HG02798 (cell line): ENCODE data around the gene YKT6.
"Not testable (repeated sequence)": the region's sequence is repeated elsewhere in the genome, so short reads cannot be mapped to it uniquely, and the experiment has no call there.

ENCODE experiments used
- ATAC-seq: cut with Tn5 transposase; IDR thresholded peaks from one replicate; pipeline ENCODE4 v1.9.1; 2021; ENCODE audit warnings: mild to moderate bottlenecking; ENCODE audit not compliant: unreplicated experiment, poor library complexity

The YKT6 gene

DNA sequence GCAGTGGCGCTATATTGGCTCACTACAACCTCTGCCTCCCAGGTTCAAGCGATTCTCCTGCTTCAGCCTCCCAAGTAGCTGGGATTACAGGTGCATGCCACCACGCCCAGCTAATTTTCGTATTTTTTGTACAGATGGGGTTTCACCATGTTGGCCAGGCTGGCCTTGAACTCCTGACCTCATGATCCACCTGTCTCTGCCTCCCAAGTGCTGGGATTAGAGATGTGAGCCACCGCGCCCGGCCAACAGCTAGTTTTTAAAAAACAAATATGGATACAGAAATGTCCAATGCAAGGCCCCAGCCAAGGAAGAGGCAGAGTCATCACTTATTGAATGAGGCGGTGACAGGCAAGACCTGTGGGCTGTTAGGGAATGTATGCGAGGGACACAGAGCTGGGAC is 28.9 kb upstream of the YKT6 start:
- not testable (repeated sequence) for ATAC-seq

DNA sequence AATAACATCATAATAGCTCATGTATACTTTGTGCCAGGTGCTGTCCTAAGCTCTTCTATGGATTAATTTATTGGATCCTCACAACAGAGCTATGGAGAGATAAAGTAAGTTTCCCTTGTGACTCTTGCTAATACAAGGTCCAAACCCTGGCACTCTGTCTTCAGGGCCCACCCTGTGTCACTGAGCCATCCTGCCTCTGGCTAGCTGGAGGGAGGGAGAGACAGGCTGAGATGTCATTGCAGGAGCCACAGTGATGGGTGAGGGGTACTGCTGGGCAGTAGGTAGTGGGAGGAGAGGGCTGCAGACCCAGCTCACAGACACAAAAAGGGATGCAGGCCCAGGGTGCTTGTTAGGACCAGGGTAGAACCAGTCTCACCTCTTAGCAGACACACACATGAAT is 28.4 kb upstream of the YKT6 start:
- ATAC-seq = no peak

DNA sequence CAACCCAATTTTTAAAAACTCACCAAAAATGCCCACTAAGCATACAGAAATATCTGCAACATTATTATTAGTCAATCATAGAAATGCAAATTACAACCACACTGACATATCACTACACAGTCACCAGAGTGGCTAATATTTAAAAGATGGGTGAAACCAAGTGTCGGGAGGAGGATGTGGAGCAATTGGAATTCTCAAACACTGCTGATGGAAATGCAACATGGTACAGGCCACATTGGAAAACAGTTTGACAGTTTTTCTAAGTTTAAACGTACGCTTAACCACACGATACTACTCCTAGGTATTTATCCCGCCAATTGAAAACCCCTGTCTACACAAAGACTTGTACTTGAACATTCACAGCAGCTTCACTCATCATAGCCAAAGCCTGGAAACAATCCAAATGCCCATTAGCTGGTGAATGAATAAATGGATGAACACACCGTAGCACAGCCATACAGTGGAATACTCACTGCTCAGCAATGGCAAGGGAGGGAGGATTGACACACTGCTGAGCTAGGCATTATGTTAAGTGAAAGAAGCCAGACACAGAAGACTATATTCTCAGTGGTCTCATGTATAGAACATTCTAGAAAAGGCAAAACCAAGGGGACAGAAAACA is 27.9 kb upstream of the YKT6 start:
- ATAC-seq = no peak

DNA sequence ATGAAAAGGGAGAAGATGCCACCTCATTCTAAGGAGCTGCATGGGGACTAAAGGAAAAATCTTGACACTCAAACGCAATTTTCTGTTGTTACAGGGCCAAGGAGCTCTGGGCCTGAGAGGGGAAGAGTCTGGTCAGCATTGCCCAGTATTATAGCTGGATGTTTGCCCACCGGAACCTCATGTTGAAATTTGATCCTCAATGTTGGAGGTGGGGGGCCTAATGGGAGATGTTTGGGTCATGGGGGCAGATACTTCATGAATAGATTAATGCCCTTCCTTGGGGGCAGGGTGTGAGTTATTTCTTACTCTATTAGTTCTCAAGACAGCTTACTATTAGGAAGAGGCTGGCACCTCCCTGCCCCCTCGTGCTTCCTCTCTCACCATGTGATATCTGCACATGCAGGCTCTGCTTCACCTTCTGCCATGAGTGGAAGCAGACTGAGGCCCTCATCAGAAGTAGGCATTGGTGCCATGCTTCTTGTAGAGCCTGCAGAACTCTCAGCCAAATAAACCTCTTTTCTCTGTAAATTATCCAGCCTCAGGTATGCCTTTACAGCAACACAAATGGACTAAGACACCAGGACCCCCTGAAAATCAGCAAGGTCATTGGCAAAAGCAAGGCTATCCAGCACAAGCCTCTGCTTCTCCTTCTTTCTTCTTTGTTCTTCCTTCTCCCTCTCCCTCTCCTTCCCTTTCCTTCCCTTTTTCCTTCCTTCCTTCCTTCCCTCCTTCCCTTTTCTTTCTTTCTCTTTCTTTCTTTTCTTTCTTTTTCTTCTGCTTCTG is 26.7 kb upstream of the YKT6 start:
- no peak for ATAC-seq

DNA sequence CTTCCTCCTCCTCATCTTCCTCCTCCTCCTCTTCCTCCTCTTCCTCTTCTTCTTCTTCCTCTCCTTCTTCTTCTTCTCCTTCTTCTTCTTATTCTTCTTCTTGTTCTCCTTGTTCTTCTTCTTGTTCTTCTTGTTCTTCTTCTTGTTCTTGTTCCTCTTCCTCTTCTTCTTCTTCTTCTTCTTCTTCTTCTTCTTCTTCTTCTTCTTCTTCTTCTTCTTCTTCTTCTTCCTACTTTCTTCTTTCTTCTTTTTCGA is 26.2 kb upstream of the YKT6 start:
- ATAC-seq = not testable (repeated sequence)

DNA sequence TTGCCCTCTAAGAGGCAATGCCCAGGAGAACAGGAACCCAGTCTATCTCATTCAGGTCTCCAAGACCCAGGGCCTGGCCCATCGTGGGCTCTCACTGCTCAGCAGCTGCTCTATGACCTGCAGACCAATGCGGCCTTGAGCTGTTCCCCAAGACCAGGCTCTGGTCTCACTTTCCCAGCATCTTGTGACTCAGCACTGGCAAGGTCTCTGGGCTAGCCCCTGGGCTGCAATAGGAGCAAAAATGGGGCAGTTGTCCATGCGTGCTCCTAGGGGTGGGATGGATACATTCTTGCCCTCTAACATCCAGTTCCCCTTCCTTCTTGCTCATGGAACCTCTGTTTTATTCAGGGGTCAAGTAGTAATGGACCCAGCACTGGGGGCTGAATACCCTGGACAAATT is 25.0 kb upstream of the YKT6 start:
- no peak for ATAC-seq

DNA sequence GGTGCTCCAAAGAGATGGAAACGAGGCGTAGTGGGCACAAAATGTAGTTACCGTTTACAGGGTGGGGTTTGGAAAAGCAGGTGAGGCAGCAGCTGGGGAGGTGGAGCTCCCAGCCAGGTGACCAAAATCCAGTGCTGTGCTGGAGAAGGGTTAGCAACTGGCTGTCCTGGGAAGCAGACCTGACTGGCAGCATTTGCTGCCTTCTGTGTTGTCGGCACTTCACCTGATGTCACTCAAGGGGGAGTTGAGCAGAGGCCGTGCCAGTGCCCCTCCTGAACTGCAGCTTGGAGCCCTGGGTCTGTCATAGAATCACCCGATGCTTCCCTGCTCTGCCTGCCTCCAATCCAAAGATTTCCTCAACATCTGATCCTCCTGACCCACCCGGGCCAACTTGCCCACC is 24.3 kb upstream of the YKT6 start:
- ATAC-seq = no peak

DNA sequence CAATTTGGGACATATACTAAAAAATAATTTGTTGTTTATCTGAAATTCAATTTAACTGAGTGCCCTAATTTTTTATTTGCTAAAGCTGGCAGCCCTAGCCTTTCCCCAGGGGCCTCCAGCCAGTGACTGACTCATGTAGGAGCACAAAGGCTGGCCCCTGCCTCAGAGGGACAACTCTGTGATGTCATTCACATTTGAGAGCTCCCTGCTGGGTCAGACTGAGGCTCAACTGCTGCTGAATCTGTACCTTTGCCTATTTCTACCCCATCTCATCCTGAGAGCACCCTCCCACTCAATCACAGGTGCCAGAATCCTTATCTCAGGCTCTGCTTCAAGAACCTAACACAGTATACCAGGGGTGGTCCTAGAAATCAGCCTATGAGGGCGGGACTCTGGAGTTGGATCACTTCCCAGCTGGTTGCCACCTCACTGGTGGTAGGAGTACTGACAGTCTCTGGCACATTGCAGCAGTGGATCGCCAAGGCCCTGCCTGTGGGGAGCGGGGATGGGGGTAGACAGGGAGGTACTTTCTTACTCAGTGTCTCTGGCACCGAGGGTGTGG is 23.1 kb upstream of the YKT6 start:
- ATAC-seq = no peak

DNA sequence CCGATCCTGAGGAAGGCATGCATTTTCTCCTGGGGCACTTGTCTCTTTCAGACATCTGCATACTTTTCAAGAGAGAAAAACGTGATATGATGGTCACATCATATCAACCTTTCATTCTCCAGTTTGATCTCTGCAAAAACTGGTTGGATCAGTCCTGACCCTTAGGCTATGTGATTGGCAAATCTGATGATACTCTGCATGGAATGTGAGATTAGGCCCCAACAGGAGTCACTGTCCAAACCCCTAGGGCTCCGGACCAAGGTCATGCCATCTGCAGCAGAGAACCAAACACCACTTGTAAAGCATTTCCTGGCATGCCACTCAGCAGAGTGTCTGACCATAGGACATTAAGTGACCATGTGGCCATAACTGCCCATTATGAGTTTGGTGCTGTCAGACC is 20.1 kb upstream of the YKT6 start:
- ATAC-seq = no peak

DNA sequence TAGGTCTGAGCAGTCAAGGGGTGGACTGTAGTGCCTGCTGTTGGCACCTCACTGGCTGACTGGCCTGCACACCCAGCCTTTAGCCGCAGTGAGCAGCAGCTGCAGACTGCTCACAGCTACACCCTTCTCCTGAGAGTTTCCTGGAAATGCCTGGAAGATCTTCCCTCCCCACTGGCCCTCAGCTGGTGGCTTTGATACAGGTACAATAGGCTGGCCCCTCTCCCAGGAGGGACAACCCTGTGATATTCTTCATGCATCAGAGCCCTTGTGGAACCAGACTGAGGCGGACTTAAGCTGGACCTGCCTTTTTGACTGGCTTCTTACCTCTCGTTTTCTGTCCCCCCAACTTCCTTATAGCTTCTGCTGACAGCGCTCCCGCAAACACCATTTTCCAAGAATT is 18.0 kb upstream of the YKT6 start:
- ATAC-seq = no peak

DNA sequence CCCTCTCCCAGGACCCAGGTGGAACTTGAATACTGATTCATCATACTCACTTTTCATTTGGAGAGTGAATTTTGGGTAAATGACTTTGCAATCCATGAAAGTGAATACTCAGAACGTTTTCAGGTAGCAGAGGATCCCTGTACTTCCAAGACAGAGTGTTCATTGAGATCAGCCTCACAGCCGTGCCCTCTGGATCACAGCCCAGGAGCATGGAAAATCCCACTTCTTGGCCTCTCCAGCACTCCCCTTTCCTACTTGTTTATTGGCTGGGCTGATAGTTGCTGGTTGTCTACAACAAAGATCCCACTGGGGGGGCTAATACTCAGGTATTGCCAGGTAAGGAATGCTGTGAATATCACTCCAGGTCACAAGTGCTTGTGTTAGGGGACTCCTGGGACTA is 17.4 kb upstream of the YKT6 start:
- no peak for ATAC-seq

DNA sequence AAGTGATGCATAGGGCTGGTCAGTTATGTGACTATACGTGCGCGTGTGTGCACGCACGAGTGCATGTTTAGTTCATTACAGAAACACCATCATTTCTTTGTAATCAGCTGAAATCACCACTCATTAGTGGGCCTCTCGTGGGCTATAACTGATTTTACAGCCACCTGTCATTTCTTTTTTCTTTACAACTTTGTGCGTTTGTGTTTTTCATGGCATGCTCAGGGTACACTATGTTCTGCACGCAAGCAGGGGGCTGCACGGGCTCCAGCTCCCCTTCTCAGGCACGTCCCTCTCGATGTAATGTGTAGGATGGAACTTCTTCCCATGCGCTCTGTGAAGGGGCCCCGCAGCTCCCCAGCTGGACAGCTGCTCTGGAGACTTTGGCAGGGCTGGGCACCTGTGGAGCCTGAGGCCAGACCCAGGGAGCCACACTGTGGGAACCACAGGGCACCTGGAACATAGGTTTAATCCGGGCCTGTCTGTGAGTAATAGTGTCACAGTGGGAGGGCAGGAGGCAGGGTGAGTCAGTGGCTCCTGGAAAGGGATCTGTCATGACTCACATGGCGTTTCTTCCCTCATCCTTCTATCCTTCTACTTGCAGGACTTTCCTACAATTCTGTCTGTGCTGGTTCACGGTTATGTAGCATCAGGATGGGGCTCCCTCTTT is 16.4 kb upstream of the YKT6 start:
- no peak for ATAC-seq

DNA sequence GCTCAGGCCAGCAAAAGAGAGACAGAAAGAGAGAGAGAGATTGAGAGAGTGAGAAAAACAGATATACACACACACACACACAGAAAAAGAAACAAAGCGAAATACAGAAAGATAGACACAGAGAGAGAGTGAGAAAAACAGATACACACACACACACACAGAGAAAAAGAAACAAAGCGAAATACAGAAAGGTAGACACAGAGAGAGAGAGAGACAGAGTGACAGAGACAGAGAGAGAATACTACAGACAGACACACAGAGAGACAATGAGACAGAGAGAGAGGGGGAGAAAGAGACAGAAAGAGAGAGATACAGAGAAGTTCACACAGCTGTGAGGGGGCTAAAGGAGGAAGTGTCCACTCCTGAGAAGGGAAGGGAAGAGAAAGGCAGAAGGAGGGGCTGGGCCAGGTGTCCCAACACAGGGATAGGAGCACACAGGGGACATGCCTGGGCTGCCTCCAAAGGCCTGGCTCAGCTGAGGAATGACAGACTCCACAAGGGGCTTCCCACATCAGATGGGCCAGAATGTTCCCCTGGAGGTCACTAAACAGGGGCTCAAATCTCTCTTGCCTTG is 15.8 kb upstream of the YKT6 start:
- no peak for ATAC-seq

DNA sequence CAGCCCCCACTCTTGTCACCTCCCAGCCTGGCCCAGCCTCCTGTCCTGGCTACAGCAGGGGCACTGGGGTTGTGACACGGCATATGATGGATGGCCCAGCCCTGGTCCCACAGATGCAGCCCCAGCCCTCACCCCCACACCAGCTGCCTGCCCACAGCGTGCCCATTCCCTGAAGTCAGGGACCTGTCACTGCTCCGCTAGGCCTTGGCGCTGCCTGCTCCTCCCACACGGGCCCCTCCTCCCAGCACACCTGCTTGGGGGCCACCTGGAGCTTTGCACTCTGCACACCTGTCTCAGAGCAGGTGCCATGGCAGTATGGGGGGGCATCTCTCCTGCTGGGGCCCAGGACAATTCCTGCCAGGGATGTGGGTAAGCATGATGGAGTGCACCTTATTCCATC is 15.0 kb upstream of the YKT6 start:
- no peak for ATAC-seq

DNA sequence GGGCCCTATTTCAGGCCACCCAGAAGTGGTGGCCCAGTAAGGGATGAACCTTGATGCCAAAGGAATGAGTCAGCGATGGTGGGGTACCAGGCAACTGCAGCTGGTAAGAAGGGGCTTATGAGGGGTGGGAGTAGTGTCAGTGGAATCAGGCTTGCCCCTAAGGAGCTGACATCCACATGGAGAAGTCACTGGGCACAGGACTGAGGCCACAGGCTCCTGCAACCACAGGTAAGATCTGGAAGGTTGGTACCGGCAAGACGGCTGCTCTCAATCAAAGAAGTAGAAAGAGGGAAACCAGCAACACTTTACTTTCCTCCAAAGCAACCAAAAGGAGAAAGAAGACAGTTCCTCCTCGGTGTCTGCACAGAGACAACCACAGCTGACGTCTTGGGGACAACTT is 14.0 kb upstream of the YKT6 start:
- no peak for ATAC-seq

DNA sequence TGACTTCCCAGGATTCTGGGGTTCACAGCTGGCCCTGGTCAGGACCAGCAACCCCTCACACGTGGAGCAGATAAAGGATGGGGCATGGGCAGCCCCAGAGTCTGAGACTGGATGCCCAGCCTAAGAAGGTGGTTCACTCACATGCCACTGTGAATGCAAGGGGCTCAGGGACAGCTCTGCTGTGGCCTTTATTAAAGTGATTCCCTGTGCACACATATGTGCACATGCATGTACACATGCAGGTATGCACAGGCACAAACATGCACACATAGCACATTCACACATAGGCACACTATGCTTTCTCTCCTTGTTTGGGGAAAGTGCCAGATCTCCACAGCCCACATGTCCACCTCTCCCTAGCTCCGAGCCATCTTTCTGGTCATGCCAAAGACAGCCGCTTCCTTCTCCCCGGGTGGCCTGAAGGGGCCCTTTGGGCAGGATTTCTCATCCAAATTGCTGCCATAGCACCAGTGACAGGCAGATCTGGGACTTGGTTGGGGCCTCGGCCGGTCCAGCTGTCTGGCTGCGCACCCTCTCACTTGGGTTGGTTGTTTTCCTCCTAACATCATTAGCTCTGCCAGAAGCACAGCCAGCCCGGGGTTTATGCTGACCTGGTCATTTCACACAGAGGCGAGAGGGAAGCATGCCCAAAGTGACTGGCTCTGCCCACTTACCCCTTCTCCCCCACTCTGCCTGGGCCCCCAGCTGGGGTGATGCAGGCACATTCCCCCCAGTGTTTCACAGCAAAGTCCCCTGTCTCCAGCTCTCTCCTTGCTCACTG is 13.0 kb upstream of the YKT6 start:
- ATAC-seq = no peak

DNA sequence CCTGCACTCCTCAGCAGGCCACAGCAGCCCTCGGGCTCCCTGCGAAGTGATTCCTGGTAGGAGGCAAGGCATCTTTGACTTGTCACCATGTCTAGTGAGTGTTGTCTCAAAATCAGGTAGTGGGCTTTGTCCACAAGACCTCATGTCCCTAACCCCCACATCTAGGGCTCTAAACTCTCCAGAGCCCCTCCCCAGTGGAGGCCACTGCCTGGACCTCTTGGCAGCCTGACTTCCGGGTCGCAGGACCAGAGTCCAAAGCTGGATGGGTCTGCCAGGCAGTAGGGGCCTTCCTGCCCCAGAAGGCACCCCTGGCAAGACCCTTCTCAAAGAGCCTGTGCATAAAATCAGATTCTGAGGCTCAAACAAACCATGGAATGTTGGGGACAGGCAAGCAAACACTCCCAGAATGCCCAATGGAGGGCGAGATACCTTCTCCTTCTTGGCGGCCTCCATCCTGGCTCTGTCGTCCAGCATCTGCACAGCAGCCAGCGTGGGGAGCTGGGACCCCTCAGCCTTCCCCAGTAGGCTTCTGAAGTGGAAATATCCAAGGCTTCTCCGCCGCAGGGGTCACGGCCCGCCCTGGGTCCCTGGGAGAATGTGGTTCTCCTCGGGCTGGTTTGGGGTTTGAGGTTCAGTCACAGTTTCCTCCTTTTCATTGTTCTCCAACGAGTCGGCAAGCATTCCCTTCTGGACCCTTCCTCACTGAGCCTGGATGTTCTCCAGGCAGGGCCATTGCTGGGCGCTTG is 12.1 kb upstream of the YKT6 start:
- ATAC-seq = no peak

DNA sequence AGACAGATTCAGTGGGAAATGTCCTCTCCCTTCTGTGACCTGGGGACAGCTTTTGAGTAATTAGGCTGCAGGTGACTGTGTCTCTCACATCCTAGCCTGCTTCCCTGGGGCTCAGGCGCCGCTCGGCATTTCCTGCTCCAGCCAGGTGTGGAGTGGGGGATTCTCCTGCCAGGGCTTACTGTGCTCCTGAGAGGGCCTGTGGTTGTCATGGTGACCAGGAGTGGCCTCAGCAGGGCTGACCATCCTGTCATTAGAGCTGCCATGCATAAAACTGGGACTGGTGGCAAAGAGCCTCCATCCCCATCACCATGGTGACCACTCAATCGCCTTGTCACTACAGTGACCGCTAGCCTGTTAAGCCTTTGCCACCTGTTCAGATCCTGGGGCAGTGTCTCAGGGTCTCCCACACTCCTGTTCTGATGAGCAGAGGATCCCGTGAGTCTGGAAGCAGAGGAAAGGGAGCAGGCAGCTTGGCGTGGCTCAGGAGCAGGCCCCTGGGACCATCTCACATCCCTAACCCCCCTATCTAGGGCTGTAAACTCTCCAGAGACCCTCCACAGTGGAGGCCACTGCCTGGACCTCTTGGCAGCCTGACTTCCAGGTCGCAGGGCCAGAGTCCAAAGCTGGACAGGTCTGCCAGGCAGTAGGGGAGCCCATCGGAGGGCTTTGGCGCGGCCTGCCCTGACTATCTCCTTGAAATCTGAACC is 11.3 kb upstream of the YKT6 start, which contains the start of gene GCK:
Gene GCK (minus strand): TSS at position 154 of the 707 bp plus-strand sequence. CDS start 486 bp downstream, outside the sequence.
- no peak for ATAC-seq
